T-helper 1 cell (primary cell): ENCODE measurements around the gene ST7.

Experiments
- DNase-seq, 5 donors: peaks; one replicate each; pipeline ENCODE4 v3.0.0-alpha.2; 2012 to 2020

The ST7 gene

GRCh38 chr7:117034851-117035464 lies 81.7 kb downstream of the ST7 start:
- DNase-seq, result no peak

- DNase-seq, result no peak
Measured at GRCh38 chr7:117035465-117035862, 82.2 kb downstream of the ST7 start.

- no peak for DNase-seq
Measured at GRCh38 chr7:117036053-117036669, 82.9 kb downstream of the ST7 start.

DNA sequence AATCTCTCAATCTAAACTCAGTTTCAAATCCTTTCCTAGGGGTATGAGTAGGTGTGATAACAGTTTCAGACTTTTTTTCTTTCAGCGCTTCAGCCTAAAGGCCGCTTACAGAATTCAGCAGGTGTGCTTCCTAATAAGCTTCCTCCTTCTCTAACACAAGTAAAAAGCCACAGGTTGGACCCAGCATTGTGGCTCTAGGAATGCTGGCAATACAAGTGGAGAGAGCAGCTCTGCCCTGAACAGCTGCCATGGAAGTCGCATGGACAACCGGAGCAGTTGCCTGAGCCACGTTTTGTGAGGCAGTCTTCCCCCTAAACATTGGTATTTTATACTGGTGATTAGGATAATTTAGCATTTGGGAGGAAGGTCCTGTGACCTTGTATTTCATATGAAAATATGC lies 83.5 kb downstream of the ST7 start:
- no peak for DNase-seq

GRCh38 chr7:117038408-117038807 lies 85.1 kb downstream of the ST7 start:
- no peak for DNase-seq

GRCh38 chr7:117041007-117041406 lies 87.7 kb downstream of the ST7 start:
- DNase-seq, result peak in 1 of 5 donors; percentile 57

GRCh38 chr7:117041822-117042221 lies 88.5 kb downstream of the ST7 start:
- no peak for DNase-seq

GRCh38 chr7:117043108-117043825 lies 90.0 kb downstream of the ST7 start:
- DNase-seq, result no peak

- no peak for DNase-seq
Measured at GRCh38 chr7:117044664-117045063, 91.4 kb downstream of the ST7 start.

DNA sequence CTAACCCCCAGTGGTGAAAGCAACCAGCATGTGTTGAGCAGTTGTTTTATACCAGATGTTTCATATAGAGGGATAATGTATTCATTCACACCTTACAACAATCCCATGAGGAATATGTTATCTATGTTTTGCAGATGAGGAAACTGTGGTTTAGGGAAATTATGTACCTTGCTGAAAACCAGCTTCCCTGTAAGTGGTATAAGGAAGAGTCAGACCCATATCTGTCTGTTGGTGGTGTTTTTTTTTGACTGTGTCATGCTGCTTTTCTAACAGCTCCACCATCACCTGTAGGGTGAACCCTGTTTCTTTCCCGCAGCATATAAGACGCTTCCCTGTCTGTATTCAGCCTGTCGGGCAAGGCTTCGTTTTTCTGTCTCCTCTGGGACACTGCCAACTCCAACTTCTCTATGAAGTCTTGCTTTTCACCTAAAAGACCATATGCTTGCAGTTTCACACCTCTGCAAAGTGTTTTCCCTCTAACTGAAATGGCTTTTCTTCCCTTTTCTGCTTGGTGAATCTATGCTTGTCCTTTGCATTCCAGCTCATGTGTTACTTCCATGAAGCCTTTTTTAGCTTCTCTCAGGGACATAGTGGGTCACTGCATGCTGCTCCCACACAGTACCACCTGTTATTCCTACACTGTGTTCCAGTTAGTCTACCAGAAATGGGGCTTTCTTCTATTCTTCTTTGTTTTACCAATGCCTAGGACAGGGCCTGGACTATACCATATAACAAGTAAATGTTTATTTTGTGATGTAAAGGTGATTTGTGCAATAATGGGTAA lies 92.8 kb downstream of the ST7 start:
- no peak for DNase-seq

GRCh38 chr7:117047496-117047895 lies 94.2 kb downstream of the ST7 start:
- no peak for DNase-seq

GRCh38 chr7:117048114-117048866 lies 95.0 kb downstream of the ST7 start:
- DNase-seq, result peak in 1 of 5 donors; percentile 13

DNA sequence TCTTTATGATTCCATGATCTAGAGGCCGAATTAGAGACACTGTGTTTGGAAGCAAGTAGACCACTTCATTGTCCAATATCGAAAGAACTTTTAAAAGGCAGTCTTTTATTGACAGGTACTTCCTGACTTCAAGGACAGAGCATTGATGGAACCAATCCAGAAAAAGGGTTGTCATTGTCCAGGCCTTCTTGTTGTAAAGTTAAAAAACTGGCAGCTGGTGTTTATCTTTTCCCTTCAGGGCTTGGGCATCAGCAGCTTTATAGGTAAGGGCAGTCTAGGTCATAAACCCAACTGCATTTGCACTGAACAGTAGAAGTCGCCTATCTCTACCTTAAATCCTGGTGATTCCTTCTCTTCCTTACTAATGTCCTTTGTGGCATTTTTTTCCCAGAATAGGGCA lies 95.6 kb downstream of the ST7 start:
- no peak for DNase-seq

DNA sequence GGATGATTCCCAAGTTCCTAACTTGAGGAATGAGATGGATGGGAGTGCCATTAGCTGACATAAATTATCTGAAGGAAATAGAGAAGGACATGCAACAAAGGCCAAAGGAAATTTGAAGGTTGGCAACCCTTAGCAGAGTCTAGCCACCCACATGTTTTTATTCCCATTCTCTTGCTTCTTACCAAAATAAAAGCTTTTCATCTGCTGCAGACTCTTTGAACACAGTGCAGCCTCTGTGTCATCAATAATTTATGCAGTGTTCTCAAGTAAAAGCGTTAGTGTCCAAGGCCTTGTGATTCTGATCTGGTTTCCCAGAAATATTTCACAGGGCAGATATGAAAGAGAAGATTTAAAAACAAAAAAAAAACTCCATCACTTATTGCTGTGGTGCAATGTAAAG lies 98.5 kb downstream of the ST7 start:
- no peak for DNase-seq

- DNase-seq, result no peak
Measured at GRCh38 chr7:117053432-117053831, 100.1 kb downstream of the ST7 start.

DNA sequence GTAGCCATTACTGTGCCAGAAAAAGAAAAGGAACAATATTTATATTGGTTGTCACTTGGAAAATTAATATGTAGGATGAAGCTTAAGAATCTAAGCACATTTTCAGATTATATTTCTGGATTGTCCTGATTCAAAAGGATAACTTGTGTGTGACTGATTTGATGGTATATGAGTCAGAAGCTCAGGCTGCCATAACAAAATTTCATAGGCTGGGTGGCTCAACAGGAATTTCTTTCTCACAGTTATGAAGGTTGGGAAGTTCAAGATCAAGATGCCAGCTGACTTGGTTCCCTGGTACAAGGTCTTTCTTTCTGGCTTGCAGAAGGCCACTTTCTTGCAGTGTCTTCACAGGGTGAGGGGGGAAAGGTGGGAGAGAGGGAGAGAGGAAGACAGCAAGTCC lies 108.5 kb downstream of the ST7 start:
- no peak for DNase-seq

GRCh38 chr7:117062300-117062699 lies 109.0 kb downstream of the ST7 start:
- no peak for DNase-seq

- no peak for DNase-seq
Measured at GRCh38 chr7:117064688-117065087, 111.4 kb downstream of the ST7 start.

DNA sequence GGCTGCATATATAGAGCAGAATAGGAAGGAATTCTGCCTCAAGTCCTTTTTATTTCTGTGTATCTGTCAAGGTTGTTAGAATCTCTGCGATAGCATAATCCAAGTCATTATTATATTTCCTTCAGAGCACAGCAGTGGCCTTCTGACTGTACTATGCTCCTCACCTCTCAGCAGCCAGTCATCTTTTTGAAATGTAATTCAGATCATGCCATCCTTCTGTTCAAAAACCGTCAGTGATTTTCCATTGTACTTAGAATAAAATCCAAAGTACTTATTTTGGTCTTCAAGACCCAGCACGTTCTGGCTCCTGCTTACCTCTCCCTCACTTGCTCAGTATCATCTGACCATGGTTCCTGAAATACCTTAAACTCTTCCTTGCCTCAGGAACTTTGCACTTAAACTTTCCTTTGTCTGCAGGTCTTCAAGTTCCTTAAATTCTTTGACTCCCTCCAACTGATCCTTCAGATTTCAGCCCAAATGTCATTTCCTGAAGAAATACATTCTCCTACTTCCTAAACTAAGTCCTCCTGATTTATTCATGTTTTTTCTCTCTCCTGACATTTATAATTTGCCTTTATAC lies 112.4 kb downstream of the ST7 start:
- DNase-seq, result no peak

DNA sequence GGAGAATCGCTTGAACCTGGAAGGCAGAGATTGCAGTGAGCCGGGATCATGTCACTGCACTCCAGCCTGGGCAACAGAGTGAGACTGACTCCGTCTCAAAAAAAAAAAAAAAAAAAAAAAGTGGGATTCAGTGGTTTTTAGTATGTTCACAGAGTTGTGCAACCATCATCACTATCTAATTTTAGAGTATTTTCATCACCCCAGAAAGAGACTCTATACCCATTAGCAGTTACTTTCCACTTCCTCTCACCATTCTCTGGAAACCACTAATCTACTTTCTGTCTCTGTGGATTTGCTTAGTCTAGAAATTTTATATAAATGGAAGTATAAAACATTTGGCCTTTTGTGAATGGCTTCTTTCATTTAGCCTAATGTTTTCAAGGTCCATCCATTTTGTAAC lies 113.4 kb downstream of the ST7 start:
- no peak for DNase-seq

GRCh38 chr7:117067340-117067739 lies 114.0 kb downstream of the ST7 start:
- no peak for DNase-seq

- peak in 1 of 5 donors; percentile 4 for DNase-seq
Measured at GRCh38 chr7:117068511-117069145, 115.3 kb downstream of the ST7 start.
